ENCODE data around the gene CLTA.

- TF ChIP-seq, protein P1, sequence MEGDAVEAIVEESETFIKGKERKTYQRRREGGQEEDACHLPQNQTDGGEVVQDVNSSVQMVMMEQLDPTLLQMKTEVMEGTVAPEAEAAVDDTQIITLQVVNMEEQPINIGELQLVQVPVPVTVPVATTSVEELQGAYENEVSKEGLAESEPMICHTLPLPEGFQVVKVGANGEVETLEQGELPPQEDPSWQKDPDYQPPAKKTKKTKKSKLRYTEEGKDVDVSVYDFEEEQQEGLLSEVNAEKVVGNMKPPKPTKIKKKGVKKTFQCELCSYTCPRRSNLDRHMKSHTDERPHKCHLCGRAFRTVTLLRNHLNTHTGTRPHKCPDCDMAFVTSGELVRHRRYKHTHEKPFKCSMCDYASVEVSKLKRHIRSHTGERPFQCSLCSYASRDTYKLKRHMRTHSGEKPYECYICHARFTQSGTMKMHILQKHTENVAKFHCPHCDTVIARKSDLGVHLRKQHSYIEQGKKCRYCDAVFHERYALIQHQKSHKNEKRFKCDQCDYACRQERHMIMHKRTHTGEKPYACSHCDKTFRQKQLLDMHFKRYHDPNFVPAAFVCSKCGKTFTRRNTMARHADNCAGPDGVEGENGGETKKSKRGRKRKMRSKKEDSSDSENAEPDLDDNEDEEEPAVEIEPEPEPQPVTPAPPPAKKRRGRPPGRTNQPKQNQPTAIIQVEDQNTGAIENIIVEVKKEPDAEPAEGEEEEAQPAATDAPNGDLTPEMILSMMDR (conservative IDR thresholded peaks at IDR 0.05): no peak
- TF ChIP-seq ZFX (IDR thresholded peaks at IDR 0.05): no peak
Measured at GRCh38 chr9:36188212-36188611, 2.5 kb upstream of the CLTA start.
